ES-I3 (cell line): ENCODE measurements around the gene PIWIL4.

Source experiments
- H3K36me3 ChIP-seq: 2 replicates; pipeline ENCODE4 v1.6.1; 2013; ENCODE audit warnings: mild to moderate bottlenecking, low read length, control low read depth, moderate library complexity; ENCODE audit not compliant: insufficient read depth
- H3K4me1 ChIP-seq: 2 replicates; pipeline ENCODE4 v1.6.1; 2013; ENCODE audit warnings: mild to moderate bottlenecking, control low read depth, low read length; ENCODE audit not compliant: insufficient read depth
- H3K9ac ChIP-seq: 2 replicates; pipeline ENCODE4 v1.6.1; 2013; ENCODE audit warnings: low read depth, mild to moderate bottlenecking, low read length, moderate library complexity
- H3K9me3 ChIP-seq: 2 replicates; pipeline ENCODE4 v1.6.1; 2013; ENCODE audit warnings: mild to moderate bottlenecking, low read length, moderate library complexity; ENCODE audit not compliant: control insufficient read depth, insufficient read depth

PIWIL4 gene

GRCh38 chr11:94567181-94567670 lies at the start of gene PIWIL4:
Gene PIWIL4, plus strand, starts transcription at chr11:94567368. Its CDS starts 151 bp downstream, at chr11:94567519.
- peaks cover 12% of the 10 kb centered on the region for H3K4me1 ChIP-seq
- H3K36me3 ChIP-seq = no peaks in the 10 kb centered on the region
- H3K9ac ChIP-seq = no peak within 1 kb of the TSS
- H3K9me3 ChIP-seq = no peaks in the 10 kb centered on the region

GRCh38 chr11:94518300-94518699 lies 48.9 kb upstream of the PIWIL4 start:
- Histone ChIP-seq H3K4me1 (no peaks in the 10 kb centered on the region), H3K9ac (no peak overlapping the region), H3K36me3 (no peaks in the 10 kb centered on the region), H3K9me3 (no peaks in the 10 kb centered on the region)

DNA sequence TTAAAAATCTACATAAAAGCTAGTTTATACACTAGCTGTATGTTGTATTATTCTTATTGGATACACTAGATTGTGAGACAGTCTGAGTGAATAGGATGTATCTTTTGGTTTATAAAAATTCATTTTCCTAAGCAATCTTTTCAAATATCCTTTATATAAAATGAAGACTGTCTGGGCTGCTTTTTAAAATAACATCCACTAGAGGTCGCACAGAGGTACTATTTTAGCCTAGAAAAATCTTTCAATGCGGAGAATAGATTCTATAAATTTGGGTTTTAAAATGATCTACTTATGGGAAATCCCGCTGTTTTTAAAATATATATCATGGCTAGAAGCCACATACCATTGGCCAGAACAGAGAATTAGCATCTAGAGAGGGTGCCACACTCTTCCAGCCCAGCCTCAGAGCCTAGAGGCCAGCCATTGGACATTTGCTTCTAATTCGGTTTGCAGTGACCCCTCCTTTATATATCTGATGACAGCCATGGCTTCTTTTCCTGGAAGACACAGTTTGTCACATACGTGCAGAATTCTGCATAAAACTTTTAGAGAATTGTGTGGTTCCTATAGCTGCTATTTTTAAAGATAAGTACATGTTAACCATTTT lies 47.6 kb upstream of the PIWIL4 start:
- Histone ChIP-seq H3K4me1 (no peaks in the 10 kb centered on the region), H3K36me3 (no peaks in the 10 kb centered on the region), H3K9ac (no peak overlapping the region), H3K9me3 (no peaks in the 10 kb centered on the region)

GRCh38 chr11:94521684-94522083 lies 45.5 kb upstream of the PIWIL4 start:
- no peaks in the 10 kb centered on the region for H3K36me3 ChIP-seq
- no peaks in the 10 kb centered on the region for H3K9me3 ChIP-seq
- no peaks in the 10 kb centered on the region for H3K4me1 ChIP-seq
- H3K9ac ChIP-seq = no peak overlapping the region

DNA sequence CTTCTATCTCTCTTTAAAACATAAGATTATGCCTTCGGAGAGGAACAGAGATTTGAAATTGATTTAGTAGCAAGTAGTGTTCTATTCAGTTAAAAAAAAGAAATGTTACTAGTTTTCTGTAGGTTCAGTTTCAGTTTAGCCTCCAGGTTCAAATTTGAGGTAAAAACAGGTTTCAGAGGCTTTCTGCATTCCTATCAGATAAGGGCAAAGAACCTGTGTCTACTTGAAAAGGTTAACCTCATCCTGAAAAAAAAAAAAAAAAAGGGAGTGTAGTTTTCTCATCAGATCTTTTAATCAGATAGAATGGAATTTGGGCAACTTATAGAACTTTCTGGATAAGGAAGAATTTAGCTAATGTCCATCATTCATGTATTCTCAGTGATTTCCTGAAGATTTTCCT lies 42.8 kb upstream of the PIWIL4 start:
- Histone ChIP-seq H3K4me1 (no peaks in the 10 kb centered on the region), H3K9ac (no peak overlapping the region), H3K36me3 (no peaks in the 10 kb centered on the region; the same call in 1 of the 2 replicates), H3K9me3 (no peaks in the 10 kb centered on the region)

GRCh38 chr11:94525546-94526324 lies 41.4 kb upstream of the PIWIL4 start:
- Histone ChIP-seq H3K9ac (no peak overlapping the region), H3K36me3 (no peaks in the 10 kb centered on the region; the same call in 1 of the 2 replicates), H3K9me3 (no peaks in the 10 kb centered on the region), H3K4me1 (no peaks in the 10 kb centered on the region)

DNA sequence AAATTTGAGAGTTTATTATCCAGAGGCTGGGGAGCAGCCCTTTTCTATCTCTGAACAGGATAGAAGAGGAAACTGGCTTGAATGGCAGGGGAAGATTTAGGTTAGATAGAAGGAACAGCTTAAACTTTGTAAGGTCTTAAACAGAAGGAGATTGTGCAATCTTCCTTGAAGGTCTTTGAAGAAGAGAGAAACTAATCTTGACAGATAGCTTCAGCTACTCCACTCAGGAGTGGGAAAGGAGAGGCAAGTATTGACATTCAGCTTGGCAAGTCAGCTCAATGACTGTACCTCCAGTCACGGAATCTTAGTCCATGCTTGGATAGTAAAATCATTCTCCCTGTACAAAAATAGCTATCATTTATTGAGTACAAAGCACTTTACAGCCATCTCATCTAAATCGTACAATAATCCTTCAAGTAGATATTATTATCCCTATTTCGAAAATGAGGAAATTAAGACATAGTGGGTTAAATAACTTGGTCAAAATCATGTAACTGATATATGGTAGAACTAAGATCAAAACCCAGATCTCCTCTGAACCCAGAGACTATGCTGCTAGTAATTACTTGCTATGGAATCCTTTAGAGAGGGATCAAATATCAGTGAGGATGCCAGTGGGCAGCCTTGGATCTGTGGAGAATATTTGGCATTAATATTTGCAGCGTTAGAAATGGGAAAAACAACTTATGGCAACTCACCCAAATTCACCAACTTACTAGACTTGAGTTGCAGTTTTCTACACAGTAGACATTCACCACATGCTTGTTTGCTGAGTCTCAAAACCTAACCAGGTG lies 40.3 kb upstream of the PIWIL4 start:
- Histone ChIP-seq H3K36me3 (no peaks in the 10 kb centered on the region; the same call in 1 of the 2 replicates), H3K9ac (no peak overlapping the region), H3K4me1 (no peaks in the 10 kb centered on the region), H3K9me3 (no peaks in the 10 kb centered on the region)

DNA sequence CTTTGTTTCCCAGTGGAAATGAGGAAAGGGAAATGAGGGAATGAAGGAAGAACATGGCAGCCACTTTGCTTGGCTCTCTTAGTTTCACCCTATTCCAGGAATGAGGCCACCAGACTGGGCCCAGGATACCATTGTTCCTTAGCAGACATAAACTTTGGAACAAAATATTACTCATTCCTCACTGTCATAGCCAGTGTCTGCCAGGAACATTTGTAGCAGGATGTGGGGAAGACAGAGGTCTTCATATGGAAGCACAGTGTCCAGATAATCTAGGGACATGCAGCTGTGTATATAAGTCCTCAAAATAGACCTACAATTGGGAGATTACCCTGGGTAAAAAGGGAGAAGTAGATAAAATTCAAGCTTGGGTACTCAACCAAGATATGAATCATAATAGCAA lies 38.6 kb upstream of the PIWIL4 start:
- Histone ChIP-seq H3K36me3 (no peaks in the 10 kb centered on the region; the same call in 1 of the 2 replicates), H3K9ac (no peak overlapping the region), H3K4me1 (no peaks in the 10 kb centered on the region), H3K9me3 (no peaks in the 10 kb centered on the region)

GRCh38 chr11:94532211-94532610 lies 35.0 kb upstream of the PIWIL4 start:
- H3K9me3 ChIP-seq = no peaks in the 10 kb centered on the region
- H3K4me1 ChIP-seq = no peaks in the 10 kb centered on the region
- H3K9ac ChIP-seq = no peak overlapping the region
- no peaks in the 10 kb centered on the region for H3K36me3 ChIP-seq

- no peaks in the 10 kb centered on the region for H3K4me1 ChIP-seq
- no peak overlapping the region for H3K9ac ChIP-seq
- no peaks in the 10 kb centered on the region for H3K36me3 ChIP-seq
- H3K9me3 ChIP-seq = no peaks in the 10 kb centered on the region
Observed at GRCh38 chr11:94533206-94533605, 34.0 kb upstream of the PIWIL4 start.

DNA sequence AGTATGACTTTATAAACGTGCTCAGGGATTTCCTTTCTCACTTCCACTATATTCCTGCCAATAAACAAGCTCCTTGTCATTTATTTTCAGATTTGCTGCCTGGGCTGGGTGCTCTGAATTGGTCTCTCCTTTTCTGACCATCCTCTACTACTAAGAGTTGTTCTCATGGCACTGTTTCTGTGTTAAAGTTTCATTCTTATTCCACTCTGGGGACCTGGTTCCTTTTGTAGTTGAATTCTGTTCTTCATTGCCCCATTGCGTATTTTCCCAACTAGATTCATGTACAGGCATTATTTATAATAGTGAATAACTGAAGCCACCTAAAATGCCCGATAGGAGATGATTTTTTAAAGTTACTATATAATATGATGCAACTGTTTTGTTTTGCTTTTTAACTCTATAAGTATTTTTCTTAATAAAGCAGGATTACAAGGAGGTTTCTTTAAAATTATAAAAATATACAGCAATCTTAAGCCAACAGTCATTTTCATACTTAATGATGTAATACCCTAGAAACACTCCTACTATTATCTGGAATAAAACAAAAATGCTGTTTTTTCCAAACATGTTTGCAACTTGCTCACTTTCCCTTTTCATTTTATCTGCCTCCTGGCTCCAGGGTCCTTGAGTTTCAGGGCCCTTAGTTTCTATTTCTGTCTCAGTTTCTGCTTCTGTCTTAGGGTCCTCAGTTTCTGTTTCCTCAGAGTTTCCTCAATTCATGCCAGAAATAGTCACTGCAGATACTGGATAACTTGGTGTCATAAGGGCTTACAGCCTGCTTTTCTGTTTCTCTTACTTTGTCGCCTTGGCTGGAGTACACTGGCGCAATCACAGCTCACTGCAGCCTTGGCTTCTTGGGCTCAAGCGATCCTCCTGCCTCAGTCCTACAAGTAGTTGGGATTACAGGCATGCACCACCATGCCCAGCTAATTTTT lies 33.2 kb upstream of the PIWIL4 start:
- no peaks in the 10 kb centered on the region for H3K9me3 ChIP-seq
- H3K36me3 ChIP-seq = no peaks in the 10 kb centered on the region
- no peaks in the 10 kb centered on the region for H3K4me1 ChIP-seq
- H3K9ac ChIP-seq = no peak overlapping the region

GRCh38 chr11:94536386-94536785 lies 30.8 kb upstream of the PIWIL4 start:
- no peaks in the 10 kb centered on the region for H3K9me3 ChIP-seq
- no peaks in the 10 kb centered on the region for H3K36me3 ChIP-seq
- H3K4me1 ChIP-seq = no peaks in the 10 kb centered on the region

GRCh38 chr11:94537031-94537600 lies 30.1 kb upstream of the PIWIL4 start:
- H3K9me3 ChIP-seq = no peaks in the 10 kb centered on the region
- H3K4me1 ChIP-seq = no peaks in the 10 kb centered on the region
- no peak overlapping the region for H3K9ac ChIP-seq
- no peaks in the 10 kb centered on the region for H3K36me3 ChIP-seq

More at GRCh38 chr11:94536386-94536785, 30.8 kb upstream of the PIWIL4 start:
- no peak overlapping the region for H3K9ac ChIP-seq
